OCI-LY1 (cell line): Measurements from ENCODE around the gene CDH23.

Source experiments
- H2AFZ ChIP-seq: fragments of 200-600 bp; sonication (generic), shearing (Covaris generic); 2 replicates; pipeline ENCODE4 v1.6.0; 2014; ENCODE audit warnings: antibody characterized with exemption, mild to moderate bottlenecking, low read length
- H3F3A ChIP-seq: fragments of 200-600 bp; sonication (generic), shearing (Covaris generic); 2 replicates; pipeline ENCODE4 v1.6.0; 2014; ENCODE audit warnings: mild to moderate bottlenecking, antibody characterized with exemption, low read length, moderate library complexity; ENCODE audit not compliant: insufficient read depth
- H3K27ac ChIP-seq: fragments of 200-600 bp; sonication (generic); 2 replicates; pipeline ENCODE4 v1.5.1; 2014; ENCODE audit warnings: low read length, mixed run types, mild to moderate bottlenecking, low read depth; ENCODE audit not compliant: poor library complexity, severe bottlenecking
- H3K27me3 ChIP-seq: fragments of 200-600 bp; sonication (generic); 2 replicates; pipeline ENCODE4 v1.6.0; 2014; ENCODE audit warnings: antibody characterized with exemption, mild to moderate bottlenecking, low read length, moderate library complexity; ENCODE audit not compliant: insufficient read depth
- H3K36me3 ChIP-seq: fragments of 200-600 bp; sonication (generic); 2 replicates; pipeline ENCODE4 v1.6.1; 2014; ENCODE audit warnings: mild to moderate bottlenecking, antibody characterized with exemption, low read length, moderate library complexity, mixed read lengths; ENCODE audit not compliant: insufficient read depth
- H3K4me1 ChIP-seq: fragments of 200-600 bp; sonication (generic); 2 replicates; pipeline ENCODE4 v1.5.1; 2014; ENCODE audit warnings: mild to moderate bottlenecking, low read length, moderate library complexity; ENCODE audit not compliant: insufficient read depth, severe bottlenecking
- H3K4me2 ChIP-seq: fragments of 200-600 bp; sonication (generic), shearing (Covaris generic); 2 replicates; pipeline ENCODE4 v1.6.1; 2014; ENCODE audit warnings: low read length
- H3K4me3 ChIP-seq: fragments of 200-600 bp; sonication (generic); 2 replicates; pipeline ENCODE4 v1.5.1; 2014; ENCODE audit warnings: low read length, low read depth, mild to moderate bottlenecking, mixed read lengths; ENCODE audit not compliant: poor library complexity, severe bottlenecking
- H3K79me2 ChIP-seq: fragments of 200-600 bp; shearing (Covaris generic); 2 replicates; pipeline ENCODE4 v1.6.1; 2016; ENCODE audit warnings: mixed run types, low read length, mixed read lengths; ENCODE audit not compliant: insufficient read depth
- H3K9ac ChIP-seq: fragments of 200-600 bp; sonication (generic), shearing (Covaris generic); 2 replicates; pipeline ENCODE4 v1.6.1; 2014; ENCODE audit warnings: mild to moderate bottlenecking, low read length, mixed read lengths
- H3K9me2 ChIP-seq: fragments of 200-600 bp; sonication (generic), shearing (Covaris generic); 2 replicates; pipeline ENCODE4 v1.6.1; 2014; ENCODE audit warnings: low read depth, mild to moderate bottlenecking, low read length, mixed read lengths
- H3K9me3 ChIP-seq: fragments of 200-600 bp; shearing (Covaris generic); 2 replicates; pipeline ENCODE4 v1.6.1; 2014; ENCODE audit warnings: low read length, mixed read lengths
- H4K20me1 ChIP-seq: fragments of 200-600 bp; sonication (generic), shearing (Covaris generic); 2 replicates; pipeline ENCODE4 v1.6.0; 2016; ENCODE audit warnings: mild to moderate bottlenecking, low read length; ENCODE audit not compliant: insufficient read depth
- CTCF ChIP-seq: fragments of 200-600 bp; sonication (generic), shearing (Covaris generic); IDR thresholded peaks from 2 replicates; pipeline ENCODE4 v1.5.1; 2017; ENCODE audit warnings: mild to moderate bottlenecking, antibody characterized with exemption, low read length, moderate library complexity, mixed read lengths
- EZH2 ChIP-seq: fragments of 200-600 bp; sonication (generic), shearing (Covaris generic); IDR thresholded peaks from 2 replicates; pipeline ENCODE4 v1.8.0; 2017; ENCODE audit warnings: borderline replicate concordance, mixed run types, mild to moderate bottlenecking, antibody characterized with exemption, low read length, moderate library complexity, mixed read lengths

The CDH23 gene

GRCh38 chr10:71391701-71392100 is 5.0 kb upstream of the CDH23 start:
- TF ChIP-seq EZH2 (no peak), CTCF (no peak)
- H3K4me2 ChIP-seq, result no peak overlapping the region
- no peaks in the 10 kb centered on the region for H3K9me2 ChIP-seq
- no peaks in the 10 kb centered on the region for H4K20me1 ChIP-seq
- H3K36me3 ChIP-seq, result no peaks in the 10 kb centered on the region
- H3K27me3 ChIP-seq, result 0 out of 2 replicates have a peak, but pooled peaks cover 11% of the 10 kb centered on the region
- no peak overlapping the region for H3K4me3 ChIP-seq
- H3K9me3 ChIP-seq, result no peaks in the 10 kb centered on the region
- H3K27ac ChIP-seq, result no peak overlapping the region
- H3K4me1 ChIP-seq, result no peaks in the 10 kb centered on the region
- no peaks in the 10 kb centered on the region for H3K79me2 ChIP-seq
- no peak overlapping the region for H3K9ac ChIP-seq
- no peaks in the 10 kb centered on the region for H3F3A ChIP-seq
- no peak overlapping the region for H2AFZ ChIP-seq

- H3K4me1 ChIP-seq, result no peaks in the 10 kb centered on the region
- no peaks in the 10 kb centered on the region for H3F3A ChIP-seq
- H3K4me3 ChIP-seq, result no peak overlapping the region
- no peak overlapping the region for H3K4me2 ChIP-seq
- H3K36me3 ChIP-seq, result no peaks in the 10 kb centered on the region
- no peaks in the 10 kb centered on the region for H3K79me2 ChIP-seq
- TF ChIP-seq EZH2 (no peak), CTCF (no peak)
- no peak overlapping the region for H2AFZ ChIP-seq
- no peak overlapping the region for H3K27ac ChIP-seq
- no peaks in the 10 kb centered on the region for H4K20me1 ChIP-seq
- no peaks in the 10 kb centered on the region for H3K9me2 ChIP-seq
- 0 out of 2 replicates have a peak, but pooled peaks cover 11% of the 10 kb centered on the region for H3K27me3 ChIP-seq
- H3K9ac ChIP-seq, result no peak overlapping the region
- no peaks in the 10 kb centered on the region for H3K9me3 ChIP-seq
Measured at GRCh38 chr10:71392292-71392691, 4.4 kb upstream of the CDH23 start.

- Histone ChIP-seq H3K79me2 (no peaks in the 10 kb centered on the region), H2AFZ (no peak overlapping the region), H3K9me2 (no peaks in the 10 kb centered on the region), H3F3A (no peaks in the 10 kb centered on the region), H3K4me3 (no peak overlapping the region), H3K4me2 (no peak overlapping the region), H3K27ac (no peak overlapping the region), H3K9me3 (no peaks in the 10 kb centered on the region), H3K36me3 (no peaks in the 10 kb centered on the region), H3K4me1 (no peaks in the 10 kb centered on the region), H3K27me3 (0 out of 2 replicates have a peak, but pooled peaks cover 11% of the 10 kb centered on the region), H4K20me1 (no peaks in the 10 kb centered on the region), H3K9ac (no peak overlapping the region)
- no peak for TF ChIP-seq EZH2
- no peak for TF ChIP-seq CTCF
Measured at GRCh38 chr10:71392791-71393781, 3.6 kb upstream of the CDH23 start.
